ENCODE data around the gene CHMP1A.

DNA sequence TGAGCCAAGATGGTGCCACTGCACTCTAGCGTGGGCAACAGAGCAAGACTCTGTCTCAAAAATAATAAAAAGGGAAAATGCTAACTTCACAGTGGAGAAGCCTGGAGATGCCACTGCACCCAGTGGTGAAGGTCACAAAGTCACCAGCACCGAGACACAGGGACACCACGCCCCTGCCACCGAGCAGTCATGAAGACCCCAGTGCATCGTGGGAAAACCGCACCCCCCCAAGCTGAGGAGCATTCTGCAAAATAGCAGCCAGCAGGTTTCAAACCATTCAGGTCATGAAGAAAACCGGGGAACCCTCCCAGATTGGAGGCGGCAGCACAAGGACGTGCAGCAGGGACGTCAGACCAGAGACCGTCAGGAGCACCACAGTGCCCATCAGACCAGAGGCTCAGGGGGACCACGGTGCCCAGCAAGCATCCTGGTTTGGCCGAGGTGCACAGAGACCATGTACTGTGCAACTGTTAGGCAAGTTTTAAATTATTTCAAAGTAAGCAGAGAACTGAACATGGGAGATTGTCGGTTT lies 13.7 kb downstream of the CHMP1A start:
- TF ChIP-seq CTCF (conservative IDR thresholded peaks at IDR 0.05; ENCODE audit: low read depth in 2 of 2) (no peak), EZH2phosphoT487 (IDR thresholded peaks at IDR 0.05; ENCODE audit: unreplicated experiment) (no peak), ZNF114 (CRISPR knock-in tag; IDR thresholded peaks at IDR 0.05) (no peak)

Measured in GM23338 (cell line).